Endothelial cell of umbilical vein (primary cell): ENCODE measurements around the gene PRKRIP1. TPM values are rescaled to one million over a fixed set of nuclear protein-coding genes. Genes with fewer than 3 reads are reported as not detected.

Experiments used
- BruUV-seq: library from RNA; stranded (reverse); fragments of 400-500 nt; replicated peaks from 2 replicates; lab custom pipeline; 2021; lab: Mats Ljungman, UMichigan
- CTCF ChIA-PET: fragments of 300-600, 350-600 bp; sonication (Branson Sonifier 250); formaldehyde crosslinking; loops from one replicate; lab custom pipeline; 2021; ENCODE audit warnings: antibody characterized with exemption, inconsistent platforms; lab: Charles Lee
- POLR2A ChIA-PET: fragments of 300-600, 350-600 bp; sonication (Branson Sonifier 250); formaldehyde crosslinking; loops from one replicate; lab custom pipeline; 2021; ENCODE audit warnings: antibody characterized with exemption, inconsistent platforms; lab: Charles Lee
- DNase-seq: peaks from one replicate; pipeline ENCODE4 v3.0.0-alpha.2; 2011; ENCODE audit warnings: low read depth, low spot score
- FAIRE-seq: peaks from 2 replicates; lab custom pipeline; 2011; peaks lifted over from hg19 to GRCh38; lab: Jason Lieb, UNC
- H2AFZ ChIP-seq: 2 replicates; pipeline ENCODE4 v1.6.0; 2012; ENCODE audit warnings: low read depth, low read length, control low read depth, inconsistent platforms
- H3K27ac ChIP-seq: 2 replicates; pipeline ENCODE4 v1.5.1; 2011; ENCODE audit warnings: low read depth, mild to moderate bottlenecking, control low read depth, low read length, moderate library complexity; ENCODE audit not compliant: insufficient read depth
- H3K27me3 ChIP-seq, 2 experiments: 2 replicates each; pipeline versions ENCODE4 v1.6.0 to v1.6.1; 2011; ENCODE audit warnings: low read length in 2 of 2, mixed read lengths in 1 of 2; ENCODE audit not compliant: control insufficient read depth in 2 of 2, insufficient read depth in 2 of 2
- H3K36me3 ChIP-seq, 2 experiments: 2 replicates in 1 of 2; 3 replicates in 1 of 2; pipeline ENCODE4 v1.5.1; 2011; ENCODE audit warnings: low read length in 2 of 2, mild to moderate bottlenecking in 1 of 2, moderate library complexity in 1 of 2; ENCODE audit not compliant: control insufficient read depth in 2 of 2, insufficient read depth in 2 of 2; ENCODE audit errors: extremely low read depth in 1 of 2
- H3K4me1 ChIP-seq: 3 replicates; pipeline ENCODE4 v1.5.1; 2011; ENCODE audit warnings: mild to moderate bottlenecking, low read length; ENCODE audit not compliant: control insufficient read depth, insufficient read depth; ENCODE audit errors: extremely low read depth
- H3K4me2 ChIP-seq: 2 replicates; pipeline ENCODE4 v1.6.1; 2011; ENCODE audit warnings: low read length, control low read depth, mixed read lengths; ENCODE audit not compliant: insufficient read depth
- H3K4me3 ChIP-seq, 3 experiments: fragments of 200-600 bp in 1 of 3; sonication (generic), shearing (Covaris generic) in 1 of 3; replicated peaks in 1 of 3; 2 replicates each; pipeline ENCODE4 v1.5.1; 2011 to 2016; ENCODE audit warnings: control low read depth in 3 of 3, low read length in 3 of 3, mild to moderate bottlenecking in 2 of 3, inconsistent platforms in 1 of 3, low read depth in 1 of 3, moderate library complexity in 1 of 3; ENCODE audit not compliant: insufficient read depth in 1 of 3
- H3K79me2 ChIP-seq: 2 replicates; pipeline ENCODE4 v1.6.0; 2012; ENCODE audit warnings: low read length, inconsistent platforms; ENCODE audit not compliant: control insufficient read depth, insufficient read depth
- H3K9ac ChIP-seq: replicated peaks from 2 replicates; pipeline ENCODE3; 2011; ENCODE audit warnings: low read length, control low read depth; ENCODE audit not compliant: insufficient read depth; ENCODE audit errors: extremely low read depth
- H3K9me1 ChIP-seq: replicated peaks from 3 replicates; pipeline ENCODE4 v1.6.0; 2011; ENCODE audit warnings: mild to moderate bottlenecking, low read length; ENCODE audit not compliant: control insufficient read depth, insufficient read depth; ENCODE audit errors: extremely low read depth
- H3K9me3 ChIP-seq: replicated peaks from 2 replicates; pipeline ENCODE4 v1.5.1; 2012; ENCODE audit warnings: low read length, inconsistent platforms; ENCODE audit not compliant: control insufficient read depth, insufficient read depth
- H4K20me1 ChIP-seq: replicated peaks from 2 replicates; pipeline ENCODE3; 2011; ENCODE audit warnings: mild to moderate bottlenecking, low read length; ENCODE audit not compliant: control insufficient read depth, insufficient read depth; ENCODE audit errors: extremely low read depth
- CTCF ChIP-seq, 2 donors: IDR thresholded peaks; 1 replicate in 1 of 2; 2 replicates in 1 of 2; pipeline ENCODE4 v1.5.1; 2011; ENCODE audit warnings: low read length in 2 of 2, mild to moderate bottlenecking in 2 of 2, moderate library complexity in 2 of 2, control low read depth in 1 of 2, inconsistent platforms in 1 of 2, low read depth in 1 of 2; ENCODE audit not compliant: insufficient read depth in 1 of 2; ENCODE audit errors: extremely low read depth in 1 of 2
- EZH2 ChIP-seq: IDR thresholded peaks from 2 replicates; pipeline ENCODE4 v1.6.1; 2012; ENCODE audit warnings: borderline replicate concordance, low read depth, mild to moderate bottlenecking, moderate library complexity, low read length, inconsistent platforms; ENCODE audit not compliant: severe bottlenecking
- FOS ChIP-seq: IDR thresholded peaks from 2 replicates; pipeline ENCODE4 v1.6.1; 2011; ENCODE audit warnings: mild to moderate bottlenecking, low read length, moderate library complexity, borderline replicate concordance; ENCODE audit not compliant: insufficient read depth
- GATA2 ChIP-seq: IDR thresholded peaks from 2 replicates; pipeline ENCODE4 v1.7.0; 2011; ENCODE audit warnings: low read depth, mild to moderate bottlenecking, moderate library complexity, mixed read lengths, low read length; ENCODE audit not compliant: insufficient read length, insufficient read depth
- JUN ChIP-seq: IDR thresholded peaks from 2 replicates; pipeline ENCODE4 v1.6.1; 2011; ENCODE audit warnings: borderline replicate concordance, low read depth; ENCODE audit not compliant: insufficient read length, insufficient read depth
- MAX ChIP-seq: IDR thresholded peaks from 2 replicates; pipeline ENCODE4 v1.6.1; 2011; ENCODE audit not compliant: insufficient read depth, insufficient read length
- MYC ChIP-seq: IDR thresholded peaks from one replicate; pipeline ENCODE4 v1.6.1; 2011; ENCODE audit warnings: mild to moderate bottlenecking, low read depth, low read length
- POLR2A ChIP-seq: IDR thresholded peaks from 2 replicates; pipeline ENCODE4 v1.6.1; 2012; ENCODE audit warnings: low read depth, mild to moderate bottlenecking, control low read depth, low read length
- POLR2AphosphoS5 ChIP-seq: IDR thresholded peaks from 2 replicates; pipeline ENCODE4 v1.6.1; 2012; ENCODE audit warnings: low read depth, mild to moderate bottlenecking, control low read depth, low read length, moderate library complexity; ENCODE audit not compliant: insufficient read depth
- dilution Hi-C: fragments of 300-500 bp; cut with MboI; formaldehyde crosslinking; loops from one replicate; pipeline ENCODE4 v1.15.0; 2019; ENCODE audit warnings: low sequenced_read_pairs; ENCODE audit not compliant: extremely low pct_ligation_motif_present
- intact Hi-C: fragments of 100-400 bp; cut with micrococcal nuclease; formaldehyde crosslinking; loops from one replicate; pipeline ENCODE4 v1.10.0; 2022
- polyA plus RNA-seq, 4 experiments: library from polyadenylated mRNA; depleted of rRNA in 3 of 4; stranded (reverse) in 3 of 4; unstranded in 1 of 4; fragments of >200 nt; gene quantifications; 2 replicates each; pipeline versions ENCODE4 v1.2.1 to v1.2.3, GENCODE V29; 2011 to 2012; ENCODE audit warnings: missing spikeins in 1 of 4
- total RNA-seq: library from RNA; stranded (reverse); gene quantifications from 2 replicates; pipeline ENCODE4 v1.2.3, GENCODE V29; 2021

The PRKRIP1 gene
- total and polyA plus RNA-seq, 2 donors (not counting 3 experiments of a cell fraction or from before 2014, with no cell fraction given), result 16.1 to 26.1 TPM

- no peak overlapping the region for H3K4me3 ChIP-seq
- intact Hi-C loops (no loop called here), dilution Hi-C loops (no loop called here)
- H3K4me1 ChIP-seq, result peaks cover 12% of the 10 kb centered on the region
- no TSS peak for BruUV-seq
- no peak overlapping the region for H2AFZ ChIP-seq
- DNase-seq, result no peak
- no peak overlapping the region for H3K4me2 ChIP-seq
- TF ChIP-seq CTCF (IDR thresholded peaks at IDR 0.05; ENCODE audit: extremely low read depth in 1 of 2, insufficient read depth in 1 of 2, low read depth in 1 of 2, low read length in 2 of 2), result no peak
- TF ChIP-seq EZH2, result no peak
- no peak for TF ChIP-seq GATA2
- TF ChIP-seq MAX, result no peak
- no peak for TF ChIP-seq POLR2A
- no peak for TF ChIP-seq MYC
- no peak for TF ChIP-seq JUN
- TF ChIP-seq POLR2AphosphoS5, result no peak
- TF ChIP-seq FOS, result no peak
- peaks cover 11 to 19% of the 10 kb centered on the region in 2 experiments for H3K36me3 ChIP-seq
- POLR2A ChIA-PET, result no interaction called here
- no peak for FAIRE-seq
- H3K79me2 ChIP-seq, result peaks cover 13% of the 10 kb centered on the region
- H3K9me1 ChIP-seq, result no peaks in the 10 kb centered on the region
- H3K27ac ChIP-seq, result no peak overlapping the region
- CTCF ChIA-PET, result no interaction called here
- H3K27me3 ChIP-seq, result no peaks in the 10 kb centered on the region
- H3K9me3 ChIP-seq, result no peaks in the 10 kb centered on the region
- H4K20me1 ChIP-seq, result no peaks in the 10 kb centered on the region
- no peak overlapping the region for H3K9ac ChIP-seq
Observed at GRCh38 chr7:102400360-102400759, 4.2 kb downstream of the PRKRIP1 start.
